Stimulated activated CD8-positive, alpha-beta memory T cell treated with anti-CD3 and anti-CD28 coated beads, Interleukin-4, amount 100 ng/mL, for 48 hours (primary cell): ENCODE data around the gene ESRRA.

Source experiments
- DNase-seq: peaks from one replicate; pipeline ENCODE4 v3.0.0-alpha.2; 2020

ESRRA gene

DNA sequence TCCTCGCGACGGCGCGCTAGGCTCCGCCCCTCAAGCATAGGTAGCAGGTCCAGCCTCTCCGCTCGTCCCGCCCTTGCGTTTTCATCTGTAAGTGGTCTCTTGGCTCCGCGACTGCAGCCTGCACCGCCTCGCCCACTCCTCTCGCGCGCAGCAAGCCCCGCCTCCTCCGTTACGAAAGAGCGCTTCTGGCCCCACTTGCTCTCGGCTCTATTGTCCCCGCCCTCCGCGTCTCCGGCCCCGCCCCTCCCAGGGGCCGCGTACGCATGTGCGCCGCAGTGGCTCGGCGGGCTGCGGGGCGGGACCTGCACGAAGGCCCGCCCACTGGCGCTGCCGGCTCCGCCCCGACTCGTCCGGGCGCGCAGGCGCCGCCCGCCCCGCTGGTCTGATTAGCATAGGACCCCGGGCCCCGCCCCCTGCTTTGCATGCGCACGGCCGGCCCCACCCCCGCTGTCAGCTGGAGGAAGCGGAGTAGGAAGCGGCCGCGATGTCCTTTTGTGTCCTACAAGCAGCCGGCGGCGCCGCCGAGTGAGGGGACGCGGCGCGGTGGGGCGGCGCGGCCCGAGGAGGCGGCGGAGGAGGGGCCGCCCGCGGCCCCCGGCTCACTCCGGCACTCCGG, at the start of gene ESRRA:
ESRRA (plus strand) TSS at position 450 of the 616 bp plus-strand sequence. CDS start 1,656 bp downstream, outside the sequence.
- peak; percentile 100 for DNase-seq

DNA sequence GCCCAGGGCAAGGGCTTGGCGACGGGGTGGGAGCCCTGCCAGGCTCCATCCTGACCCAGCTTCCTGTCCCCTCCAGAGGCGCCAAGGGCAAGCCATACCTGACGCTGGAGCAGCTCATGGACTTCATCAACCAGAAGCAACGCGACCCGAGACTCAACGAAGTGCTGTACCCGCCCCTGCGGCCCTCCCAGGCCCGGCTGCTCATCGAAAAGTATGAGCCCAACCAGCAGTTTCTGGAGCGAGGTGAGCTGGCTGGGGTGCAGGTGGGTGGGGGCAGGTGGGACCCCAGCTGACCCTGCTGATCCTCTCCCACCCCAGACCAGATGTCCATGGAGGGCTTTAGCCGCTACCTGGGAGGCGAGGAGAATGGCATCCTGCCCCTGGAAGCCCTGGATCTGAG, 49.0 kb upstream of the ESRRA start:
- DNase-seq, result no peak

DNA sequence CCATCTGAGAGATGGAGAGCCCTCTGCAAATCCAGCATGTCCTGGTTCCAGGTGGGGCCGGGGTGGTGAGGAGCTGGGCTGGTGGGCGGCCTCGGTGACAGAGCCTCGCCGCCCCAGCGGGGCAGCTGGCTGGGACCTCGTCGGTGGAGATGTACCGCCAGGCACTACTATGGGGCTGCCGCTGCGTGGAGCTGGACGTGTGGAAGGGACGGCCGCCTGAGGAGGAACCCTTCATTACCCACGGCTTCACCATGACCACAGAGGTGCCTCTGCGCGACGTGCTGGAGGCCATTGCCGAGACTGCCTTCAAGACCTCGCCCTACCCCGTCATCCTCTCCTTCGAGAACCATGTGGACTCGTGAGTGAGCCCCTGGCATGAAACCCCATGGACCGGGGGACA, 47.0 kb upstream of the ESRRA start:
- DNase-seq, result no peak

DNA sequence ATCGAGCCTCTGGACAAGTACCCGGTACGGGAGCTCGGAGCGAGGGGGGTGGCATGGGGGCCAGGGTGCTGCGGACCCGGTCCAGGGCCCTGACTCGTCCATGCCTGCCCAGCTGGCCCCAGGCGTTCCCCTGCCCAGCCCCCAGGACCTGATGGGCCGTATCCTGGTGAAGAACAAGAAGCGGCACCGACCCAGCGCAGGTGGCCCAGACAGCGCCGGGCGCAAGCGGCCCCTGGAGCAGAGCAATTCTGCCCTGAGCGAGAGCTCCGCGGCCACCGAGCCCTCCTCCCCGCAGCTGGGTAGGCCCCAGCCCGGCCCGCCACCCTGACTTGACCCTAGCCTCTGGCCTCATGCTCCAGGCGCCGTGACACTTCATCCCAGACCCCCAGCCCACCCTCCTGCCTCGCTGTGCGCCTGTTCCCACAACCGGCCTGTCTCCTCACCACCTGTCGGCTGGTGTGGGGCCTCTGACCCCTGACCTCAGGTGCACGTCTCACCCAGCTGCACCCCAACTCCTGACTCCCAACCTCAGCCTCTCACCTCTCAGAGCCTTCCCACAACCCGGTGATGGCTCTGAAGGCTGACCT, 46.3 kb upstream of the ESRRA start:
- no peak for DNase-seq

DNA sequence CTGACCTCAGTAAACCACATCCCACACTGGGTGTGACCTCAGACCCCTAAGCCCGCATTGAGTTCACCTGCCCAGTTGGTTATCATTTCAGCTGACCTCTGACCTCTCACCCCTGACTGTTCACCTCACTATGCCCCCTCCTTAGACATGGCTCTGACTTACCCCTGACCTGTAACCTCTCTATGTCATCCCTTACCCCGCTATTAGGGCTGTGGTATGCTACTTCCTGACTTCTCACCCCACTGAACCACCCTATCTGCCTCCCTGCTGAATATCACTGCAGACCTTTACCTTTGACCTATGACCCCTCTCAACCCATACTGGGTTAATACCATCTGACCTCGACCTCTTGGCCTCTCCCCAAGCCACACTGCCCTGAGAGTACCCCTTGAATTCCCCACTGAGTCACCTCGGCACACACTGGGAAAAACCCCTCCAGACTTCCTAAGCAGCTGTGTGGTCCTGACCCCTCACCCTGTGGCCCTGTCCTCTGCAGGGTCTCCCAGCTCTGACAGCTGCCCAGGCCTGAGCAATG, 45.7 kb upstream of the ESRRA start:
- DNase-seq, result no peak

DNA sequence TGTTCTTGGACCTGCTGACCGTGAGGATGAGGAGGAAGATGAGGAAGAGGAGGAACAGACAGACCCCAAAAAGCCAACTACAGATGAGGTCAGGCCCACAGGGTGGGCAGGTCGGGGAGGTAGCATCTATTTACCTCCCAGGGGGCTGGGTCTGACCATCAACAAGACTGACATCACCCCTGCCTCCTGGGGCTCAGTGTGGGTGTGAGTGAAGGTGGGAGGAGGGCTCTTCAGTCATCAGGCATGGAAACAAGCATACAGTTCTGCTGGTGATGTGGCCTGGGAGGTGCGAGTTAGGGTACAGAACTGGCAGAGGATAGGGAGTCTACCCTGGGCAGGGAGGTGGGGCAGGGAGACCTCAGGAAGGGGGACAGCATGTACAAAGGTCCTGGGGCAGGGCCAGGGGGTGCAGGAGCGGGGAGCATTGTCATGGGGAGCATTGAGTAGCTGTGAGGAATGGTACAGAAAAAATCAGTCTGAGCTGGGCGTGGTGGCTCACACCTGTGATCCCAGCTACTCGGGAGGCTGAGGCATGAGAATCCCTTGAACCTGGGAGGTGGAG, 45.1 kb upstream of the ESRRA start:
- DNase-seq, result no peak

DNA sequence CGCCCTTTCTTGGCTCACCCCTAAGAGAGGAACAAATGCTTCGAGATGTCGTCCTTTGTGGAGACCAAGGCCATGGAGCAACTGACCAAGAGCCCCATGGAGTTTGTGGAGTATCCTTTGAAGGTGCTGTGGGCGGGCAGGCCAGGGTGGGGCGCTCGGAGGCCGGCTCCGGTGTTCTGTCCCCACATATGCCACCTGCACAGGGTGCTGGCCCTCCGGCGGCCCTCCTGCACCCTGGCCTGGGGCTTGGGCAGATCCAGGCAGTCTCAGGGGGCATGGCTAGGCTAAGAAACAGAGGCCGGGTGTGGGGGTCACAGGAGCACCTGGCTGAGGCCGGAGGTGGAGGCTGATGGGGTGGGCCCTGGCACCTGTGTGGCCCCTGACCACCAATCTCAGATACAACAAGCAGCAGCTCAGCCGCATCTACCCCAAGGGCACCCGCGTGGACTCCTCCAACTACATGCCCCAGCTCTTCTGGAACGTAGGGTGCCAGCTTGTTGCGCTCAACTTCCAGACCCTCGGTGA, 43.7 kb upstream of the ESRRA start:
- DNase-seq, result no peak

DNA sequence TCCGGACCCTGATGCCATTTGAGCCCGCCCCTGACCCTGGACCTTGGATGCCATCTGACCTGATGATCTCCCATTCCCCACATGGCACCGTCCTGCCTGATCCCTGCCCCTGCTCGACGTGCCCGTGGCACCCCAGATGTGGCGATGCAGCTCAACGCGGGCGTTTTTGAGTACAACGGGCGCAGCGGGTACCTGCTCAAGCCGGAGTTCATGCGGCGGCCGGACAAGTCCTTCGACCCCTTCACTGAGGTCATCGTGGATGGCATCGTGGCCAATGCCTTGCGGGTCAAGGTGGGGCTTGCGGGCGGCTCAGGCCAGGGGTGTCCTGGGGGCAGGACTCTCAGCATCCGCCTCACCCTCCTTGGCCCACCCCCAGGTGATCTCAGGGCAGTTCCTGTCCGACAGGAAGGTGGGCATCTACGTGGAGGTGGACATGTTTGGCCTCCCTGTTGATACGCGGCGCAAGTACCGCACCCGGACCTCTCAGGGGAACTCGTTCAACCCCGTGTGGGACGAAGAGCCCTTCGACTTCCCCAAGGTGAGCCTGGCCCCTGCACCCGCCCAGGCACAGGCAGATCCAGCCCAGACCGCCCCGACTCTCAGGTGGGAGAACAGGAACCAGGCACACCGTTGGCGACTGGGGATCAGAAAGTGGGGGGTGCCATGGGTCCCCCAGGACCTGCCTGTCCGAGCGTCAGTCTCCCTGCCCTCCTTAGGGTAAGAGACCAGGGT, 42.9 kb upstream of the ESRRA start:
- DNase-seq, result no peak

DNA sequence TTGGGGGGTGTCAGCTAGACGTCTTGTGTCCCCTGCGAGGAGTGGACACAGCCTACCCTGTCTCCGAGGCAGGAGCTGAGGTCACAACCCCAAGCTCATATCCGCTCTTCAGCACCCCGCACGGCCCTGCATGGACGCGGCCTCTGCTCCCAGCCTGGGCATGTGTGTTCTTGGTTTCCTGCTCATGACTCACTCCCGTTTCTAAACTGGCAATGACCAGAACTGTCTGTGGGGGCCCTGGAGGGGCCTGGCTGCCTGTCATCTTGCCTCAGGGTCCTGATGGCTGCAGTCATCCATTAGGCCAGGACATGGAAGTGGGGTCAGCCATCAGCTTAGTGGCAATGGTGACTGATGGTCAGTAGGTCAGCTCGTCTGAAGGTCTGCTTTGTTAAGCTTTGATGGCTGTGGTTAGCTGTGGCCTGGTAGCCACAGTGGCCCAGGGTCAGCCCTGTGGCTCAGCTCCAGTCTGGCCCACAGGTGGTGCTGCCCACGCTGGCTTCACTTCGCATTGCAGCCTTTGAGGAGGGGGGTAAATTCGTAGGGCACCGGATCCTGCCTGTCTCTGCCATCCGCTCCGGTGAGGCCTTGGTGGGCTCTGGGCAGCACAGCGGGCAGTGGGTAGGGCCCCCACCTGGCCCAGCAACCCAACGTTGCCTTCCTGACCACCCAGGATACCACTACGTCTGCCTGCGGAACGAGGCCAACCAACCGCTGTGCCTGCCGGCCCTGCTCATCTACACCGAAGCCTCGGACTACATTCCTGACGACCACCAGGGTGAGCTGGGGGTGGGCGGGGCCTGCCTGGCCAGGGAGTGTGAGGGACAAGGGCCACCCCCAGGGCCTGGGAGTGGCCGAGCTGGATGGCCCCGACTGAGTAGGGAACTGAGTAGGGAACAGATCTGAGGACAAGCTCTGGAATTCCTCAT, 42.0 kb upstream of the ESRRA start:
- no peak for DNase-seq

DNA sequence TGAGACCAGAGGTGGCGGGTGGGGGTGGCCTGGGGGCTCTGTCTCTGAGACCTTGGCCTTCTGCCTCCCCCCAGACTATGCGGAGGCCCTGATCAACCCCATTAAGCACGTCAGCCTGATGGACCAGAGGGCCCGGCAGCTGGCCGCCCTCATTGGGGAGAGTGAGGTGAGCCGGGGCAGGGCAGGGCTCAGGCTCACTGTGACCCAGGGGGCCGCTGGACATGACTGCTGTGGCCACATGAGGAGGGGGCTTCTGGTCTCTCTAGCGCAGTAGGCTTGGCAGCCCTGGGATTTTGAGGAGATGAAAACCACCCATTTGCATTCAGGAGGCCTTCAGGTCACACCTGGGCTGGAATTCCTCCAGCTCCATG, 41.4 kb upstream of the ESRRA start:
- DNase-seq, result no peak

DNA sequence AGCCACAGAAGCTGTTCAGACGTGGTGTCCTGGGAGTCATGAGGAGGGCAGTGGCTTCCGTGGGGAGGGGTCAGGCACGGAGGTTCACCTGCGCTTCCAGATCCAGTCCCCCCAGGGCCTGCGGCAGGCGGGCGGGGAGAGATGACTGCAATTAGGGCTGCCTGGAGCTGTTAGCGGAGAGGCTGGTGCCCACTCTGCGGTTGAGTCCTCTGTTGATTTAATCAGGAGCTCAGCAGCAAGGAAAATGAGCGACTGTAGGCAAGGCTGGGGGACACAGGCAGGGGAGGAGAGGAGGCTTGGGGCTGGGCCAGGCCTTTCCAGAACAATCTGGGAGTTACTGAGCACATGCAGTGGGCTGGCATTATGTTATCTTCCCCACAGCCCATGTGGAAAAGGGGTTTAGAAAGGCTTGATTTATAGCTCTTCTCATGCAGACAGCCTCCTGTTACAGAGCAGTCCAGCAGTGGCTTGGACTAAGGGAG, 40.9 kb upstream of the ESRRA start:
- no peak for DNase-seq

DNA sequence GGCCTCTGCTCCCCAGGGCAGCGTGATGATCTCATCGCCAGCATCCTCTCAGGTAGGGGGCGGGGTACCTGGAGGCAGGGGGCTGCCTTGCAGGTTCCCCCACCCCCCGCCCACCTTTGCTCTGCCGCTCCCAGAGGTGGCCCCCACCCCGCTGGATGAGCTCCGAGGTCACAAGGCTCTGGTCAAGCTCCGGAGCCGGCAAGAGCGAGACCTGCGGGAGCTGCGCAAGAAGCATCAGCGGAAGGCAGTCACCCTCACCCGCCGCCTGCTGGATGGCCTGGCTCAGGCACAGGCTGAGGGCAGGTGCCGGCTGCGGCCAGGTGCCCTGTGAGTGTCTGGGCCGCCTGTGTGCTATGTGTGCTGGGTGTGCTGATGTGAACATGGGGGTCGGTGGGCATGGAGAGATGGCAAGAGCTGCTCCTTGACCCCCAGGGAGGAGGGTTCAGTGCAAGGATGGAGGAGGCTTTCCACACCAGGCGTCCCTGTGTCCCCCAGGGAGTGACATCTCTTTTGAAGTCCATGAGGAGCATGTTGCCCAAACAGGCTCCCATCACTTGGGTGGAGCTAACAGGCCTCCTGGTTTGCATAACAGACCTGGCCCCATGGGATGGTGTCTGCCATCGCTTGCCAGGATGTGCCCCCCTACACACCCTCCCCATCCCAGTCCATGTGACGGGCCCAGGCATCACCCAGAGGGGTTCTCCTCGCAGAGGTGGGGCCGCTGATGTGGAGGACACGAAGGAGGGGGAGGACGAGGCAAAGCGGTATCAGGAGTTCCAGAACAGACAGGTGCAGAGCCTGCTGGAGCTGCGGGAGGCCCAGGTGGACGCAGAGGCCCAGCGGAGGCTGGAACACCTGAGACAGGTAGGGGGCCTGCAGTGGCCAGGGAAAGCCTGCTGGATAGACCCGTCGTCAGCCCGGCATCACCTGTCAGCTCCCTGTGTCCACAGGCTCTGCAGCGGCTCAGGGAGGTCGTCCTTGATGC, 39.9 kb upstream of the ESRRA start:
- no peak for DNase-seq

DNA sequence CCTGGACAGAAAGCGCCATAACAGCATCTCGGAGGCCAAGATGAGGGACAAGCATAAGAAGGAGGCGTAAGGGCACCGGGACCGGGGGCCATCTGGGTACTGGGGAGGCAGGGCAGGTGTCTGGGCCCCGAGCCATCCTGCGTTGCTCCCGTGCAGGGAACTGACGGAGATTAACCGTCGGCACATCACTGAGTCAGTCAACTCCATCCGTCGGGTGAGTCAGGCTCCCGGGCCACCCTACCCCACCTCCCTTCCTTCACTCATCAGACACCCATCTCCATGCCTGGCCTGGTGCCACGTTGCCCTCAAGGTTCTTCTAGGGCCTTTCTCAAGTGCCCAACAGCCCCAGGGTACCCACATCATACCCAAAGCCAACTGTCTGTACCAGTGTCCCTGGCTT, 39.0 kb upstream of the ESRRA start:
- no peak for DNase-seq

DNA sequence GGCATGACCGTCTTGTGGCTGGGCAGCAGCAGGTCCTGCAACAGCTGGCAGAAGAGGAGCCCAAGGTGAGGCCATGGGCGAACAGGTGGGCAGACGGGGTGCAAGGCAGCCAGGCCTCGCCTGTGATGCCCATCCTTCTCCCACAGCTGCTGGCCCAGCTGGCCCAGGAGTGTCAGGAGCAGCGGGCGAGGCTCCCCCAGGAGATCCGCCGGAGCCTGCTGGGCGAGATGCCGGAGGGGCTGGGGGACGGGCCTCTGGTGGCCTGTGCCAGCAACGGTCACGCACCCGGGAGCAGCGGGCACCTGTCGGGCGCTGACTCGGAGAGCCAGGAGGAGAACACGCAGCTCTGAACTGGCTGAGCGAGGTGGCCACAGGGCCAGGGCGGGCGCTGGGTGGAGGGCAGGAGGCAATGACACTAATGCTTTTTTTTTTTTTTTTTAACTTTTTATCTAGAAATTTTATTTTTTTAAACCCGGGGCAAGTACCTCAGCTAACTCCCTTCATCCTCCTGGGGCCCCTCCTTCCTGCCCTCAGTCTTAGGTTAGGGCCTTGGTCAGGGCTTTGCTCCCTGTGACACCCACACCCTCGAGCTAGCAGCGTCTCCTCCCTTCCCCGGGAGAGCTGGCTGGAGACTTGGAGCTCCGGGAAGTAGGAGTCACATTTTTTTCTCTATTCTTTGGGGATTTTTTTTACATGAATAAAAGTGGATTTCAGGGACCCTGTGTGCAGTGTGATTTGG, 37.9 kb upstream of the ESRRA start:
- DNase-seq, result no peak

DNA sequence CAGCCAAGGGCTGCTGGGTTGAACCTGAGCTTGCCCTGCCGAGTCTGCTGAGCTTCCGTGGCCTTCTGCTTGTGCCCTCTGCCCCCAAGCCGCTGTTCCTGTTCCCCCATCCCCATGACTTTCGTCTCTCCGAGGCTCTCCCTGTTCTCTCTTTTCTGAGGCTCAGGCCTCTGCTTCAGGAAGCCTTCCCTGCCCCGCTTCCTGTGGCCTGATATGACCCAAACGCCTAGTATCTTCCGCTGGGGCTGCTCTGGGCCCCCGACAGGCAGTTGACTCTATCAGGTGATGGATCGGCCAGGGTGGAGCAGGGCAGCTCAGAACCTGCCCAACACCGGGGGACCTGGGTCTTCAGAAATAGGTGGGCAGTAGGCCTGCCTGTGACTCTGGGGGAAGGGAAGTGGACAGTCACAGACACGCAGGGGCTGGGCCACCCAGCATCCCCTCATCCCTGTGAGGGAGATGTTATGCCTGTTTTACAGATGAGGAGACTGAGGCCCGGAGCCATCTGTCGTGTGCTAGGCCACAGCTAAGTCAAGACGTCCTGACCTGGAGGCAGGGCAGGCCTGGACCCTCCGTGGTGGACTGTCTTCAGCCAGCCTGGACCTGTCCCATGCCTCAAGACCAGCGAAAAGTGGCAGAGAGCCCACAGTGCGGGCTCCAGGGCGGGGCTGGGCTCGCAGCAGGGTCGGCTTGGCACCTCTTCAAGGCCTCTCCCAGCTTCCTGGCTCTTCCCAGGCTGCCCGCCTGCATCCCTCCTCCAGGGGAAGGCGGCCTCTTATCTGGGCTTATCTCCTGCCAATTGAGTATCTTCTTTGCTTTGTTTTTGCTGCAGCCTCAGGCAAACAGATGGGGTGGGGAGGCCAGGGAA, 37.1 kb upstream of the ESRRA start:
- DNase-seq, result no peak

DNA sequence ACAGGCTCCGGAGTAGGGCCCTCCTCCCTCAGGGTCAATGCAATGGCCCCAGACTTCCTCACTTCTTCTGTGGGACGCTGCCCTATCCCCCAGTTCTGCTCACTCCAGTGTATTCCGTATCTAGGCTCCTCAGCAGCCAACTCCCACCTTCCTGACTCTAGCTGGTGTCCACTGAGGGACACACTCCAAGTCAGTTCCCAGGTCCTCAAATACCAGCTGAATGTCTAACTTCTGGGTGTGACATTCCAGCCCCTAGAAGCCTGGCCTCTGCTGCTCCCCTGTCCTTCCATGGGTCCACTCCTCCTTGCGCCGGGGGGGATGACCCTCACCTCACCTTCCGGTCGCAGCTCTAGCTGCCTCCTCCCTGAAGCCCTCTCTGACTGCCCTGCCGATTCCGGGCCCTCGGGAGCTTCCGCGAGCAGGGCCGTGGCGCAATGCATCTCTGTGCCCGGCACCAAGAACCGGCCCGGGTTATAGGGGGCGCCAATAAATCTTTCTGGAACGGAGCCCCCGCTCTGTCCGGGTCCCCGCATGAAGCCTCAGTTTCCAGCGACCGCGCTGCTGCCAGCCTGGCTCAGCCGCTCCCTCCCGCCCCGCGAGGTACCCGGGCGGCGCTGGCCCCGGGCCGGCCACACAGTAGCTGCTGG, 36.3 kb upstream of the ESRRA start:
- DNase-seq, result peak; percentile 76

DNA sequence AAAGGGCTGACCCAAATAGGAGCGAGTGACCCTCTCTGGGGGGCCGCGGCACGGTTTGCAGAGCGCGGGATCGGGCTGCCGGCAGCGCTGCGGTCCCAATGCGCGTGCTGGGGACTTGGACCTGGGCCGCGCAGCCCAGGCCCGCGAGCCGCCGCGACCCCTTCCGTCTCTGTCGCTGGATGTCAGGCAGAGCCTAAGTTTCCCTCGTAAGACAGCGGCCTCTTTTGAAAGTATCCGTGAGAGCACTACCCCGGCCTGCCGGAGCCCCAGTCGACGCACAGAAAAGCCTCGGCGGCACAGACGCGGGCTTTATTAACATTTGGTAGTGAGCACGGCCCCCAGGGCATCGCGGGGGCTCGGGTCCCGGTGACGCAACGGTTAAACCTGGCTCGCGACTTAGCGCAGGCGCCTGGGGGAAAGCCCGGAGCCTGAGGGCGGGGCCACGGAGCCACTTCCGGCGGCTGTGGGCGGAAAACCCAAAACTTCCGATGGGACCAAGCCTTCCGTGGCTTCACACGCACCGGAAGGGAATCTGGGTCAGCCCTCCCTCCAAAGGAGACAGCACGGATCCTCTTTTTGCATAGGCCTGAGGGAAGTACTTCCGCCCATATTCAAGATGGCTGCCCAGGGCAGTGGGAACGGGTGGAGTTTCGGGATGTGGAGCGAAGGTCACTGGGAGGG, 35.6 kb upstream of the ESRRA start:
- DNase-seq, result peak; percentile 99
